GM10266 (cell line): Measurements from ENCODE around the gene PPIL4.

Source experiments
- DNase-seq: peaks from one replicate; pipeline ENCODE4 v3.0.0; 2012; ENCODE audit errors: extremely low spot score
- CTCF ChIP-seq: IDR thresholded peaks from 2 replicates; pipeline ENCODE4 v1.5.1; 2012; ENCODE audit warnings: mild to moderate bottlenecking, low read depth; ENCODE audit not compliant: control insufficient read depth, insufficient read depth; ENCODE audit errors: missing control alignments

PPIL4 gene

GRCh38 chr6:149567194-149567586 lies 21.3 kb upstream of the PPIL4 start:
- no peak for TF ChIP-seq CTCF
- peak; percentile 29 for DNase-seq

GRCh38 chr6:149566410-149567193 lies 20.8 kb upstream of the PPIL4 start:
- no peak for TF ChIP-seq CTCF
- peak; percentile 30 for DNase-seq

GRCh38 chr6:149565527-149566409 lies 19.9 kb upstream of the PPIL4 start, which contains the start of gene GINM1:
Gene GINM1 (plus strand): TSS chr6:149566375. CDS start chr6:149566415, 40 bp downstream.
- peak; percentile 75 for TF ChIP-seq CTCF
- DNase-seq, result peak; percentile 98

GRCh38 chr6:149563928-149564325 lies 18.1 kb upstream of the PPIL4 start:
- DNase-seq, result no peak
- no peak for TF ChIP-seq CTCF

GRCh38 chr6:149563203-149563927 lies 17.5 kb upstream of the PPIL4 start:
- no peak for DNase-seq
- TF ChIP-seq CTCF, result no peak

GRCh38 chr6:149560736-149561135 lies 14.9 kb upstream of the PPIL4 start:
- DNase-seq, result no peak
- TF ChIP-seq CTCF, result no peak
